Neural progenitor cell (in vitro differentiated cells): Measurements from ENCODE around the gene NCOR2. TPM values are rescaled to one million over a fixed set of nuclear protein-coding genes. Genes with fewer than 3 reads are reported as not detected.

Experiments used
- DNase-seq: peaks from one replicate; pipeline ENCODE4 v3.0.0-alpha.2; 2016; ENCODE audit warnings: low spot score
- H2AFZ ChIP-seq: fragments of 200-600 bp; sonication (generic); replicated peaks from 2 replicates; pipeline ENCODE4 v1.6.1; 2016; ENCODE audit warnings: antibody characterized with exemption
- H3F3A ChIP-seq: fragments of 200-600 bp; sonication (generic); 2 replicates; pipeline ENCODE4 v1.6.1; 2016; ENCODE audit warnings: antibody characterized with exemption, low read depth
- H3K27ac ChIP-seq: fragments of 200-600 bp; sonication (generic); 2 replicates; pipeline ENCODE4 v1.5.1; 2016; ENCODE audit warnings: mild to moderate bottlenecking
- H3K27me3 ChIP-seq: fragments of 200-600 bp; sonication (generic); 2 replicates; pipeline ENCODE4 v1.6.1; 2016; ENCODE audit warnings: mild to moderate bottlenecking, moderate library complexity
- H3K36me3 ChIP-seq: fragments of 200-600 bp; sonication (generic); 2 replicates; pipeline ENCODE4 v1.5.1; 2016
- H3K4me1 ChIP-seq: fragments of 200-600 bp; sonication (generic); 2 replicates; pipeline ENCODE4 v1.6.1; 2016; ENCODE audit warnings: mixed run types
- H3K4me2 ChIP-seq: fragments of 200-600 bp; sonication (generic); 2 replicates; pipeline ENCODE4 v1.6.1; 2016
- H3K4me3 ChIP-seq: fragments of 200-600 bp; sonication (generic); 2 replicates; pipeline ENCODE4 v1.5.1; 2016
- H3K79me2 ChIP-seq: fragments of 200-600 bp; sonication (generic); 2 replicates; pipeline ENCODE4 v1.6.1; 2016; ENCODE audit warnings: low read depth
- H3K9ac ChIP-seq: fragments of 200-600 bp; sonication (generic); 2 replicates; pipeline ENCODE4 v1.6.1; 2016
- H3K9me3 ChIP-seq: fragments of 200-600 bp; sonication (generic); 2 replicates; pipeline ENCODE4 v1.5.1; 2016; ENCODE audit warnings: low read depth
- H4K20me1 ChIP-seq: fragments of 200-600 bp; sonication (generic); 2 replicates; pipeline ENCODE4 v1.6.1; 2016; ENCODE audit warnings: low read depth
- H3K27ac Mint-ChIP-seq: 3 replicates; pipeline ENCODE4 v1.8.0; 2021; ENCODE audit warnings: mixed read lengths
- H3K27me3 Mint-ChIP-seq: 2 replicates; pipeline ENCODE4 v1.8.0; 2022; ENCODE audit warnings: low read depth, mild to moderate bottlenecking, inconsistent platforms, moderate library complexity, mixed read lengths; ENCODE audit not compliant: insufficient read depth
- H3K36me3 Mint-ChIP-seq: 3 replicates; pipeline ENCODE4 v1.8.0; 2021; ENCODE audit warnings: mixed read lengths
- H3K4me1 Mint-ChIP-seq: 3 replicates; pipeline ENCODE4 v1.8.0; 2021; ENCODE audit warnings: mixed read lengths
- H3K4me3 Mint-ChIP-seq: 3 replicates; pipeline ENCODE4 v1.8.0; 2021; ENCODE audit warnings: mild to moderate bottlenecking, moderate library complexity, mixed read lengths
- H3K9me3 Mint-ChIP-seq: 3 replicates; pipeline ENCODE4 v1.8.0; 2020; ENCODE audit warnings: mixed read lengths
- EZH2 ChIP-seq: fragments of 200-600 bp; sonication (generic); IDR thresholded peaks from 2 replicates; pipeline ENCODE4 v1.6.1; 2017; ENCODE audit warnings: antibody characterized with exemption, mild to moderate bottlenecking, moderate library complexity
- EZH2phosphoT487 ChIP-seq: fragments of 200-600 bp; sonication (generic); IDR thresholded peaks from 2 replicates; pipeline ENCODE4 v1.6.1; 2017; ENCODE audit warnings: antibody characterized with exemption
- total RNA-seq: library from RNA; depleted of rRNA; stranded (reverse); fragments of >200 nt; gene quantifications from 2 replicates; pipeline ENCODE4 v1.2.3, GENCODE V29; 2015; ENCODE audit warnings: low replicate concordance
- TF ChIP-seq, protein P1 (sequence below): fragments of 200-600 bp; sonication (generic); IDR thresholded peaks from 2 replicates; pipeline ENCODE4 v1.5.1; 2017; ENCODE audit warnings: antibody characterized with exemption, mild to moderate bottlenecking

NCOR2 gene
- total RNA-seq, 1 donor from 2014 or later: 14.3 TPM

DNA sequence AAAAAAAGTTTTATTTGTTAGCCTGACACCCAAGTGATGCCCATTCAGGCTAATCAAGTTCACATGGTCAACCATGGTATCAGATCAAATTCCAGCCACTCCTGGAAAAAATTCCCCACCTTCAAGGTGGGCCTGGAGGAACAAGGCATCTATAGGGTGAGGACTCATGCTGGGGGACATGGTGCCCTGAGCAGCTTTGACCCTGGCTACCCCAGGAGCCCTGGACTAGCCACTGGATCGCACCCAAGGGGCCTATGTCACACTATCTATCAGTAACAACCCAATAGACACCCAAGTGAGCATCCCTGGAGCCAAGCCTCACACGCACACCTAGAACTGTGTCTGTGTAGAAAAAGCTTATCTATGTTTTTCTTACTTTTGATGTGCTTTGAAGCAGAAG lies 4.1 kb upstream of the NCOR2 start:
- peaks cover 9% of the 10 kb centered on the region for H3K27me3 Mint-ChIP-seq
- Histone ChIP-seq H3K27me3 (no peaks in the 10 kb centered on the region), H2AFZ (no peak overlapping the region), H3K79me2 (peaks cover 6% of the 10 kb centered on the region), H3F3A (peaks cover 30% of the 10 kb centered on the region), H3K36me3 (no peaks in the 10 kb centered on the region), H3K4me2 (no peak overlapping the region), H4K20me1 (peaks cover 3% of the 10 kb centered on the region), H3K9ac (no peak overlapping the region), H3K9me3 (no peaks in the 10 kb centered on the region), H3K4me3 (no peak overlapping the region), H3K27ac (no peak overlapping the region), H3K4me1 (peaks cover 24% of the 10 kb centered on the region)
- H3K4me1 Mint-ChIP-seq: peaks cover 28% of the 10 kb centered on the region
- no peak overlapping the region for H3K27ac Mint-ChIP-seq
- no peak overlapping the region for H3K4me3 Mint-ChIP-seq
- no peaks in the 10 kb centered on the region for H3K9me3 Mint-ChIP-seq
- no peak for DNase-seq
- TF ChIP-seq EZH2 (no peak), EZH2phosphoT487 (no peak)
- TF ChIP-seq, protein P1, sequence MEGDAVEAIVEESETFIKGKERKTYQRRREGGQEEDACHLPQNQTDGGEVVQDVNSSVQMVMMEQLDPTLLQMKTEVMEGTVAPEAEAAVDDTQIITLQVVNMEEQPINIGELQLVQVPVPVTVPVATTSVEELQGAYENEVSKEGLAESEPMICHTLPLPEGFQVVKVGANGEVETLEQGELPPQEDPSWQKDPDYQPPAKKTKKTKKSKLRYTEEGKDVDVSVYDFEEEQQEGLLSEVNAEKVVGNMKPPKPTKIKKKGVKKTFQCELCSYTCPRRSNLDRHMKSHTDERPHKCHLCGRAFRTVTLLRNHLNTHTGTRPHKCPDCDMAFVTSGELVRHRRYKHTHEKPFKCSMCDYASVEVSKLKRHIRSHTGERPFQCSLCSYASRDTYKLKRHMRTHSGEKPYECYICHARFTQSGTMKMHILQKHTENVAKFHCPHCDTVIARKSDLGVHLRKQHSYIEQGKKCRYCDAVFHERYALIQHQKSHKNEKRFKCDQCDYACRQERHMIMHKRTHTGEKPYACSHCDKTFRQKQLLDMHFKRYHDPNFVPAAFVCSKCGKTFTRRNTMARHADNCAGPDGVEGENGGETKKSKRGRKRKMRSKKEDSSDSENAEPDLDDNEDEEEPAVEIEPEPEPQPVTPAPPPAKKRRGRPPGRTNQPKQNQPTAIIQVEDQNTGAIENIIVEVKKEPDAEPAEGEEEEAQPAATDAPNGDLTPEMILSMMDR: no peak
- H3K36me3 Mint-ChIP-seq: no peaks in the 10 kb centered on the region

DNA sequence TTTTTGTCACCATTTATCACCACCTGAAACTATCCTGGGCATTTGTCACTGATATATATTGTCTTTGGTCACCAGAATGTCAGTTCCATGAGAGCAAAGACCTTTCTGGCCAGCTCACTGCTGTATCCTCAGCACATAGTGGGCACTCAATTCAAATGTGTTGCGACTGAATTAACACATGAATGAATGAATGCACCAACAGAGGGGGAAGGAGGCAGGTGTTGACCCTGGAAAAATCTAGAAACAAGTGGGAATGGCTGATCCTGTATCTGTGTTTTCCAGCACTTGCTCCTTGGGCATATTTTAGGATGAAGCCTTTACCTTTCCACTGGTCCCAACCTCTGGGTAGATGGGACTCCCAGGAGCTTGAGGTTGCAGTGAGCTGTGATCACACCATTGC lies 3.4 kb upstream of the NCOR2 start:
- TF ChIP-seq, protein P1: no peak
- Histone ChIP-seq H2AFZ (no peak overlapping the region), H3K4me2 (no peak overlapping the region), H3K4me3 (no peak overlapping the region), H3K9ac (no peak overlapping the region), H4K20me1 (peaks cover 10% of the 10 kb centered on the region), H3K9me3 (no peaks in the 10 kb centered on the region), H3K36me3 (no peaks in the 10 kb centered on the region), H3K4me1 (peaks cover 26% of the 10 kb centered on the region), H3K79me2 (peaks cover 14% of the 10 kb centered on the region), H3K27ac (no peak overlapping the region), H3F3A (peaks cover 37% of the 10 kb centered on the region), H3K27me3 (no peaks in the 10 kb centered on the region)
- Mint-ChIP-seq H3K36me3 (no peaks in the 10 kb centered on the region), H3K27ac (peak overlapping the region; percentile 8), H3K9me3 (no peaks in the 10 kb centered on the region), H3K27me3 (peaks cover 8% of the 10 kb centered on the region), H3K4me1 (peaks cover 31% of the 10 kb centered on the region), H3K4me3 (no peak overlapping the region)
- DNase-seq: no peak

DNA sequence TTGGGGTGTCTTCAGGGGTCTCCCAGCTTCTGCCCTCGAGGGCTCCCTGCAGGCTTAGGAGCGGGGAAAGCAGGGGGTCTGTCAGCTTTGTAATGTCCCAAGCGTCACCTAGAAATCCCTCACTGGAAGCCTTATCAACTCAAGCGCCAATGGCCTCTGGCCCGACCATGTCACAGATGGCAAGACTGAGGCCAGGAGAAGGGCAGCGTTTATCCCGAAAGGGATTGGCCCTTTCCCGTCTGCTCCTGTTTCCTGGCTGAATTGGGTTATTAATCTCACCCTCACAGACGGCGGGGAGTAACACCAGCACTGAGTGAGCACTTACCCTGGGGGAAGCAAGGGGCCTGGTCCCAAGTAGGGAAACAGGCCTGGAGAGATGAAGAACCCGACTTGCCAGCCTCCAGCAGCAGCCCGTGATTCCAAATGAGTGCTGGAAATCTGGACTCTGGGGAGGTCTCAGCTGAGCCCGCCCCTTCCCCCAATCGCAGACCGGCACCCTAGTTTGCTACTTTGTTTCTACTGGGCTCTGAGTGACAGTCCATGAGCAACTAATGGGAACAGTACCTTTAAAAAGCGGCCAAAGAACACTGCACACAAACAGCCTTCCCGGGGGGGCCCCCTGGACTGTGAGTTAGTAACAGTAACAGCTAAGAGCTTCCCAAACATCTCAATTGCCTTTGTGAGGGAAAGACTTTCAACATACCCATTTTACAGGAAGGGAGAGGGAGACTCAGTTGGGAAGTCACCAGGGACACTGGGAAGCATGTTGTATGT lies 2.1 kb upstream of the NCOR2 start:
- H4K20me1 ChIP-seq: peaks cover 23% of the 10 kb centered on the region
- H3K9ac ChIP-seq: no peak overlapping the region
- no peaks in the 10 kb centered on the region for H3K36me3 ChIP-seq
- Mint-ChIP-seq H3K4me1 (peaks cover 38% of the 10 kb centered on the region), H3K4me3 (peak overlapping the region; percentile 69), H3K27ac (no peak overlapping the region), H3K36me3 (no peaks in the 10 kb centered on the region), H3K9me3 (no peaks in the 10 kb centered on the region), H3K27me3 (peaks cover 2% of the 10 kb centered on the region)
- no peak overlapping the region for H3K27ac ChIP-seq
- H3F3A ChIP-seq: peaks cover 48% of the 10 kb centered on the region
- H3K4me2 ChIP-seq: peak overlapping the region; percentile 100
- H3K4me3 ChIP-seq: no peak overlapping the region
- no peak for DNase-seq
- peaks cover 39% of the 10 kb centered on the region for H3K4me1 ChIP-seq
- no peaks in the 10 kb centered on the region for H3K9me3 ChIP-seq
- H3K27me3 ChIP-seq: no peaks in the 10 kb centered on the region
- H3K79me2 ChIP-seq: peaks cover 26% of the 10 kb centered on the region
- no peak overlapping the region for H2AFZ ChIP-seq
- TF ChIP-seq EZH2 (no peak), EZH2phosphoT487 (no peak)
- TF ChIP-seq, protein P1: no peak
